ENCODE data around the gene EPB41L3.
A peak's percentile ranks its signal among the peaks of the same experiment; 100 is the strongest.

The EPB41L3 gene

GRCh38 chr18:5415665-5416064, 128.1 kb downstream of the EPB41L3 start:
- Histone ChIP-seq H3K9me3 (ENCODE audit: control insufficient read depth, low read length) (no peaks in the 10 kb centered on the region), H3K4me3 (ENCODE audit: extremely low read depth, insufficient read depth, low read length, poor library complexity, severe bottlenecking) (no peak overlapping the region), H3K4me1 (ENCODE audit: control insufficient read depth, insufficient read depth, low read length, poor library complexity, severe bottlenecking) (no peaks in the 10 kb centered on the region), H3K36me3 (ENCODE audit: control insufficient read depth, insufficient read depth, low read length) (peaks cover 4% of the 10 kb centered on the region), H3K27ac (ENCODE audit: low read depth, low read length, severe bottlenecking) (no peak overlapping the region)
- 95 to 98% methylated on average over 12 of the region's 12 CpGs for WGBS, 2 experiments (ENCODE audit: insufficient coverage in 2 of 2)

- no peak overlapping the region for H3K4me3 ChIP-seq (ENCODE audit: extremely low read depth, insufficient read depth, low read length, poor library complexity, severe bottlenecking)
These were observed 128.8 kb downstream of the EPB41L3 start for GRCh38 chr18:5415031-5415430.

GRCh38 chr18:5414546-5414945, 129.3 kb downstream of the EPB41L3 start:
- no peaks in the 10 kb centered on the region for H3K4me1 ChIP-seq (ENCODE audit: control insufficient read depth, insufficient read depth, low read length, poor library complexity, severe bottlenecking)
- H3K4me3 ChIP-seq (ENCODE audit: extremely low read depth, insufficient read depth, low read length, poor library complexity, severe bottlenecking), result no peak overlapping the region
- 42 to 51% methylated on average over 3 of the region's 6 CpGs for WGBS, 2 experiments (ENCODE audit: insufficient coverage in 2 of 2)
- H3K27ac ChIP-seq (ENCODE audit: low read depth, low read length, severe bottlenecking), result peak overlapping the region; percentile 45
- peaks cover 4% of the 10 kb centered on the region for H3K36me3 ChIP-seq (ENCODE audit: control insufficient read depth, insufficient read depth, low read length)
- no peaks in the 10 kb centered on the region for H3K9me3 ChIP-seq (ENCODE audit: control insufficient read depth, low read length)

More at GRCh38 chr18:5415031-5415430, 128.8 kb downstream of the EPB41L3 start:
- Histone ChIP-seq H3K4me1 (ENCODE audit: control insufficient read depth, insufficient read depth, low read length, poor library complexity, severe bottlenecking) (no peaks in the 10 kb centered on the region), H3K27ac (ENCODE audit: low read depth, low read length, severe bottlenecking) (peak overlapping the region; percentile 45), H3K36me3 (ENCODE audit: control insufficient read depth, insufficient read depth, low read length) (peaks cover 4% of the 10 kb centered on the region), H3K9me3 (ENCODE audit: control insufficient read depth, low read length) (no peaks in the 10 kb centered on the region)
- WGBS, 2 experiments (ENCODE audit: insufficient coverage in 2 of 2), result 80 to 84% methylated on average over 3 to 4 of the region's 4 CpGs

GRCh38 chr18:5413447-5413846, 130.3 kb downstream of the EPB41L3 start:
- Histone ChIP-seq H3K36me3 (ENCODE audit: control insufficient read depth, insufficient read depth, low read length) (peaks cover 4% of the 10 kb centered on the region), H3K9me3 (ENCODE audit: control insufficient read depth, low read length) (no peaks in the 10 kb centered on the region), H3K4me3 (ENCODE audit: extremely low read depth, insufficient read depth, low read length, poor library complexity, severe bottlenecking) (no peak overlapping the region), H3K4me1 (ENCODE audit: control insufficient read depth, insufficient read depth, low read length, poor library complexity, severe bottlenecking) (no peaks in the 10 kb centered on the region), H3K27ac (ENCODE audit: low read depth, low read length, severe bottlenecking) (no peak overlapping the region)
- WGBS, 2 experiments (ENCODE audit: insufficient coverage in 2 of 2), result 89 to 100% methylated on average over 1 of the region's 2 CpGs

GRCh38 chr18:5410582-5410981, 133.2 kb downstream of the EPB41L3 start:
- WGBS, 2 experiments (ENCODE audit: insufficient coverage in 2 of 2), result 93 to 100% methylated on average over 4 to 6 of the region's 7 CpGs
- Histone ChIP-seq H3K36me3 (ENCODE audit: control insufficient read depth, insufficient read depth, low read length) (peaks cover 7% of the 10 kb centered on the region), H3K9me3 (ENCODE audit: control insufficient read depth, low read length) (no peaks in the 10 kb centered on the region), H3K27ac (ENCODE audit: low read depth, low read length, severe bottlenecking) (no peak overlapping the region), H3K4me1 (ENCODE audit: control insufficient read depth, insufficient read depth, low read length, poor library complexity, severe bottlenecking) (no peaks in the 10 kb centered on the region), H3K4me3 (ENCODE audit: extremely low read depth, insufficient read depth, low read length, poor library complexity, severe bottlenecking) (no peak overlapping the region)

GRCh38 chr18:5398269-5398668, 145.5 kb downstream of the EPB41L3 start:
- WGBS, 2 experiments (ENCODE audit: insufficient coverage in 2 of 2), result 84 to 100% methylated on average over 3 to 5 of the region's 8 CpGs

GRCh38 chr18:5397102-5397501, 146.7 kb downstream of the EPB41L3 start:
- no peaks in the 10 kb centered on the region for H3K9me3 ChIP-seq (ENCODE audit: control insufficient read depth, low read length)
- H3K4me3 ChIP-seq (ENCODE audit: extremely low read depth, insufficient read depth, low read length, poor library complexity, severe bottlenecking), result no peak overlapping the region
- peaks cover 19% of the 10 kb centered on the region for H3K36me3 ChIP-seq (ENCODE audit: control insufficient read depth, insufficient read depth, low read length)
- WGBS, 2 experiments (ENCODE audit: insufficient coverage in 2 of 2), result 93 to 94% methylated on average over 16 to 18 of the region's 18 CpGs
- H3K27ac ChIP-seq (ENCODE audit: low read depth, low read length, severe bottlenecking), result no peak overlapping the region
- H3K4me1 ChIP-seq (ENCODE audit: control insufficient read depth, insufficient read depth, low read length, poor library complexity, severe bottlenecking), result no peaks in the 10 kb centered on the region

More at GRCh38 chr18:5398269-5398668, 145.5 kb downstream of the EPB41L3 start:
- Histone ChIP-seq H3K27ac (ENCODE audit: low read depth, low read length, severe bottlenecking) (no peak overlapping the region), H3K4me3 (ENCODE audit: extremely low read depth, insufficient read depth, low read length, poor library complexity, severe bottlenecking) (no peak overlapping the region), H3K36me3 (ENCODE audit: control insufficient read depth, insufficient read depth, low read length) (peaks cover 19% of the 10 kb centered on the region), H3K9me3 (ENCODE audit: control insufficient read depth, low read length) (no peaks in the 10 kb centered on the region), H3K4me1 (ENCODE audit: control insufficient read depth, insufficient read depth, low read length, poor library complexity, severe bottlenecking) (no peaks in the 10 kb centered on the region)

GRCh38 chr18:5395860-5396448, 147.8 kb downstream of the EPB41L3 start:
- H3K9me3 ChIP-seq (ENCODE audit: control insufficient read depth, low read length), result no peaks in the 10 kb centered on the region
- H3K36me3 ChIP-seq (ENCODE audit: control insufficient read depth, insufficient read depth, low read length), result peaks cover 19% of the 10 kb centered on the region
- no peaks in the 10 kb centered on the region for H3K4me1 ChIP-seq (ENCODE audit: control insufficient read depth, insufficient read depth, low read length, poor library complexity, severe bottlenecking)
- H3K27ac ChIP-seq (ENCODE audit: low read depth, low read length, severe bottlenecking), result no peak overlapping the region
- WGBS, 2 experiments (ENCODE audit: insufficient coverage in 2 of 2), result 100% methylated on average over 5 of the region's 6 CpGs
- no peak overlapping the region for H3K4me3 ChIP-seq (ENCODE audit: extremely low read depth, insufficient read depth, low read length, poor library complexity, severe bottlenecking)

- Histone ChIP-seq H3K9me3 (ENCODE audit: control insufficient read depth, low read length) (no peaks in the 10 kb centered on the region), H3K4me1 (ENCODE audit: control insufficient read depth, insufficient read depth, low read length, poor library complexity, severe bottlenecking) (no peaks in the 10 kb centered on the region), H3K4me3 (ENCODE audit: extremely low read depth, insufficient read depth, low read length, poor library complexity, severe bottlenecking) (no peak overlapping the region), H3K27ac (ENCODE audit: low read depth, low read length, severe bottlenecking) (no peak overlapping the region), H3K36me3 (ENCODE audit: control insufficient read depth, insufficient read depth, low read length) (peaks cover 19% of the 10 kb centered on the region)
- WGBS, 2 experiments (ENCODE audit: insufficient coverage in 2 of 2), result 83 to 90% methylated on average over 1 to 4 of the region's 5 CpGs
These were observed 150.0 kb downstream of the EPB41L3 start for GRCh38 chr18:5393779-5394178.

- H3K36me3 ChIP-seq (ENCODE audit: control insufficient read depth, insufficient read depth, low read length), result peaks cover 15% of the 10 kb centered on the region
- H3K27ac ChIP-seq (ENCODE audit: low read depth, low read length, severe bottlenecking), result no peak overlapping the region
- H3K4me3 ChIP-seq (ENCODE audit: extremely low read depth, insufficient read depth, low read length, poor library complexity, severe bottlenecking), result no peak overlapping the region
- no peaks in the 10 kb centered on the region for H3K9me3 ChIP-seq (ENCODE audit: control insufficient read depth, low read length)
- no peaks in the 10 kb centered on the region for H3K4me1 ChIP-seq (ENCODE audit: control insufficient read depth, insufficient read depth, low read length, poor library complexity, severe bottlenecking)
- WGBS, 2 experiments (ENCODE audit: insufficient coverage in 2 of 2), result 94 to 95% methylated on average over 6 to 7 of the region's 8 CpGs
These were observed 152.4 kb downstream of the EPB41L3 start for GRCh38 chr18:5391409-5391808.

GRCh38 chr18:5389356-5389755, 154.4 kb downstream of the EPB41L3 start:
- 85 to 100% methylated on average over 1 to 2 of the region's 2 CpGs for WGBS, 2 experiments (ENCODE audit: insufficient coverage in 2 of 2)
- Histone ChIP-seq H3K4me1 (ENCODE audit: control insufficient read depth, insufficient read depth, low read length, poor library complexity, severe bottlenecking) (no peaks in the 10 kb centered on the region), H3K27ac (ENCODE audit: low read depth, low read length, severe bottlenecking) (no peak overlapping the region), H3K4me3 (ENCODE audit: extremely low read depth, insufficient read depth, low read length, poor library complexity, severe bottlenecking) (no peak overlapping the region), H3K9me3 (ENCODE audit: control insufficient read depth, low read length) (no peaks in the 10 kb centered on the region), H3K36me3 (ENCODE audit: control insufficient read depth, insufficient read depth, low read length) (no peaks in the 10 kb centered on the region)

Measured in mesodermal cell (in vitro differentiated cells).